ENCODE results near the gene GGCT.

GRCh38 chr7:30450983-30451497 lies 53.6 kb downstream of the GGCT start:
- TF ChIP-seq CTCF (IDR thresholded peaks at IDR 0.05 in 4 of 5, conservative IDR thresholded peaks at IDR 0.05 in 1 of 5) (no peak), POLR2A (IDR thresholded peaks at IDR 0.05) (no peak)

Measured in gastrocnemius medialis (tissue), 4 donors.